ENCODE measurements around the gene ST3GAL3.
"Not testable (repeated sequence)": the region's sequence is repeated elsewhere in the genome, so short reads cannot be mapped to it uniquely, and the experiment has no call there.

Gene ST3GAL3

DNA sequence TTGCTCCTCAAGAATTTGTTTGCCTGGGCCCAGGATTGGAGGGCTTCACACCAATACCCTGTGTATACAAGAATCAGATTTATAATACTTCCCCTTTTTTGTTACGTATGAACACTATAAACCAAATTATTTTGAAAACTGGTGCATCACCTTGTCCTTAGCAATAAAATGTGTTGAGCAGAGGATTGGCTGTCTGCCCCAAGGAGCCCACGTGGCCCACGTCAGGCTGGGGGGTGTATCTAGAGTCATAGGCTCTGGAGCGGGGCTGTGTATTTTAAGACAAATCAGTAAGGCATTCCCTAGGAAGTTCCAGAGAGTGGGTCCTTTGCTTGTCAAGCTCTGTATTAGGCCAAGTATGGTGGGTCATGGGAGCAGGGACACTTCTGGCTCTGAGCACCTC lies 2.0 kb upstream of the ST3GAL3 start:
- no peak for DNase-seq

DNA sequence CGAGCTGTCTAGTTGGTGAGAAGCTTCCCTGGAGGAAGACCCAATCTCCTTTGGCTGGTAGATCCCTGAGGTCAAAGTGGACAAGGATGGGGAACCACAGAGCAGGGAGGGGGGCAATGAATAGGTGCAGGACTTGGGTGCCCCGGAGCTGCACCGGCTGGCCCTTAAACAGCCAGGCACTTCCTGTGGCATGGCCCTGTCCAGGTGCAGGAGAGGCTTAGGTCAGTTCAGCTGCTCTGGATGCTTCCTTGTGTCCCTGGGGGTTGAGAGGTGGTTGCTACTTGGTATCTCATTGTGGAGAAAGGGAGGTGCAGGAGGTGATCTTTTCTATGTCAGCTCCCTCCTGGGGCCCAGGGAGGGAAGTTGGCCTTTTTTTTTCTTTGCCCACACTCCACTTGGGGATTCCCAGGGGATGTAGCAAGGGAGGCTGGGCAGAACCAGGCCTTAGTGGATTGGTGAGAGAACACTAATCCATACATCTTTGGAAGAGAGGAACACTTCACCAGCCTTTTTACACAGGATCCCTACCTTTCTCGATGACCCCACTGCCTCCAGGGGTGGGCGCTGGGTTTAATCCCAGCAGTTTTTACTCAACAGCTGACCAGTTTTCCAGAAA lies 1.2 kb upstream of the ST3GAL3 start:
- no peak for DNase-seq

DNA sequence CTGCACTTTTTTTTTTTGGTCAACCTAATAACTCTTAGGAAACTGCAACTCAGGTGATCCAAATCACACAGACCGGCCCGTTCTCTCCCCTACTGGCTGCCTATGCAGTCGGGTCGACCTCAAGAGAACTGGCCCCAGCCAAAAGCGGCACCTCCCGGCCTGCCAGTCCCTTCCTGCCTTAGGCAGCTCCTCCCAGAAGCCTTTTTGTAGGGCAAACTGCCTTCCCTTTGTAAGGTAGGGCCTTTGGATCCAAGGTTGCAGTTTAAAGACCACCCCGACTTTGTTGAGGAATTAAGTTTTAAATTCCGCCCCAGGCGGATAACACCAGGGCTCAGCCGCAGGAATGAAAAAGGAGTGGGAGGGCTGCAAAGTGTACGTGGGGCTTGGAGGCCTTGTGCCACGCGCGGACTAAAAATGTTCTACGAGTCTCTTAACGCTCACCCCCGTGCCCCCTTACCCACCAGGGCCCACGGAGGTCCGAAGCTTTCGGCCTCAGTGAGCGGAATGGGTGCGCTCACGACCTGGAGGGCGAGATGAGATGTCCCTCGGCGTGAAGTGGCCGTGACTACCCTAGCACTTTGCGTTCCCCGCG lies 642 bp upstream of the ST3GAL3 start:
- no peak for DNase-seq

DNA sequence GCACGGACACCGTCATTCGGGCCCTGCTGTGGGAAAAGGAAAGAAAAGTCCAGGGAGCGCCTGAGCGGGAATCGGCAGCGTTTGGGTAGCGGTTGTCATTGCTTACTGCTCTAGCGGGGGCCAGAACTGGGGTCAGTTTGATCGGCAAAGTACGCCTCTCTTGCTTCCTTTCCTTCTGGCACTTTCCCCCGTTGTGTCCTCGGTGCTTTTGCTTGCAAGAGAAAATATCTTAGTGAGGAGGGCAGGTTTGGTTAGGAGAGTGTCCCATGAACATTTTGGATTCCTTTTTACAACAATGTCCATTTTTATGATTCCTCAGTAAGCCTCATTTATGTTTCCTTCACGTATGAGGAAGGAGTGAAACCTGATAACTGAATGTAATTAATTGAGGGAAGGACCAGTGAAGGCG lies 670 bp downstream of the ST3GAL3 start:
- no peak for DNase-seq

DNA sequence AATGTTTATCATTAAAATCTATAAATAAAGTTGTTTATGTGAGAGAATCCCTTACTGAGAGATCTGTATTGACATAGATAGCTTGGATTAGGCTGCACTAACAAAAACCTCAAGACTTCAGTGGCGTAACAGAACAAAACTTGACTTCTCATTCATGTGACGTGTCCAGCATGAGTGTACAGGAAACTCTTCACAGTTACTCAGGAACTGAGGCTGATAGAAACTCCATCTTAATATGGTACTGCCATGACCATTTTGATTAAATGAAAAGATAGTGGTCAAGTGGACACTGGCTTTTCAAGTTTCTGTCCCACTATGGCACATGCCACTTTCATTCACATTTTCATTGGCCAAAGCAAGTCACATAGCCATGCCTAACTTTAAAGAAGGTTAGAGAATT lies 3.7 kb downstream of the ST3GAL3 start:
- DNase-seq = no peak

DNA sequence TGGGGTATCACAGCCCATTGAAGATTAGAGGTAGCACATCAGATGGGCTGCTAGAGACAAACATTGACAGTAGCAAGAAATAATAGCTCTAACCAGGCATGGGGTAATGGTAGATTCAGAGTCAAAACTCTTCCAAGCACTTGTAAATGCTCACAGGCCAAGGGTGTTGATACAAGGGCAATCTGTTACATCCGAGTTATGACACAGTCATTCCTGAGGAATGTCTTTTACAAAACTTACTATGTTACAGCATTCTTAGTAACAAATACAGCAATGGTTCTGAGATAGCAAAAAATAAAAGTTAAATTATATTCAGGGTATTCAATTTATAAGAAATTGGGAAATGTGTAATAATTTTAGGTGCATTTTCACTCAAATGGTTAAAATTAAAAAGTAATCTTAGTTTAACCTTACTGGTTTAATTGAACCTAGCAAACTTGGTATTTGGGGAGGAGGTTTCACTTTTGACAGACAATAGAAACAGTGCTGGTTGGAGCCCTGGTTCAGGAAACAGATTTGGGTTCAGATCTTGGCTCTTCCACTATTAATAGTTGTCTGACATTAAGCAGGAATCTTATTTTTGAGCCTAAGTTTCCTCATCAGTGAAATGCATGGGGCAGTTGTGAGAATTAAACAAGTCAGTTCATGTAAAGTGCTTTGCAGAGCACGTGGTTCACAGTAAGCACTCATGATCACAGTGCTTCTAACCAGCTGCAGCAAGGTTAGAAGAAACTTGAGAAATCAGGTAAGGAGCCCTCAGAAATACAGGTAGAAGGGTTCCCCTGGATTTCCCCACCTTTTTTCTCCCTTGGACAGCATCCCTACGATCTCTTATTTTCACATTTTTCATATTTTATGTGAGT lies 4.4 kb downstream of the ST3GAL3 start:
- no peak for DNase-seq

DNA sequence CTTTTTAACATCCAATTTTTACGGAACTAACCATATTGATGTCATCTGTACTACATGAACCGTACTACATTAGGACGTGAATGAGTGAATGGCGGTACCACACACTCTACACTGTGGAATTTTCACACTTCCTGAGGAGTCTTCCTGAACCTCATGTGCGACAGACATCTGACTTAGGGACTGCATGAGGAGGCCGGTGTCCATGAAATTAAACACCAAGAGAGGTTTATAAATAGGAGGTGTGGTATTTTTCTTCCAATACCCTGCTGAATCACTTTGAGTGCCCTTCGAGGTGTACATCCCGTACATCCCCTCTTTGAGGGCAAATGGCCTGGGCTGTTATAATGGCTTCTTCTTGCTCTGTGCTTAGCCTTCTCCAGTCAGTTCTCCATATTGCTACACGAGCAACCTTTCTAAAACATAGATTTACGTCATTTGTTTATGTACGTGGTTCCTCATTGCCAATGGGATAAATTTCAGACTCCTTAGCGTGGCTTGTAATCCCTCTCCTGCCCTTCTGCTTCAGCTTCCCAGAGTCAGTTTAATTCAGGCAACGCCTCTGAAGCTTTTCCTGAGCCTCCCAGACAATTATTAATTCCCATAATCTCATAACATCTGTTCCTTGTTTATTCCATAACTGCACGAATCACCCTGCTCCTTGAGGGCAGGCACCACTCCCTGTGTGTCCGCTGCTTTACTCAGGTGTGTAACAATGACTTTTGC lies 9.4 kb downstream of the ST3GAL3 start:
- no peak for DNase-seq

DNA sequence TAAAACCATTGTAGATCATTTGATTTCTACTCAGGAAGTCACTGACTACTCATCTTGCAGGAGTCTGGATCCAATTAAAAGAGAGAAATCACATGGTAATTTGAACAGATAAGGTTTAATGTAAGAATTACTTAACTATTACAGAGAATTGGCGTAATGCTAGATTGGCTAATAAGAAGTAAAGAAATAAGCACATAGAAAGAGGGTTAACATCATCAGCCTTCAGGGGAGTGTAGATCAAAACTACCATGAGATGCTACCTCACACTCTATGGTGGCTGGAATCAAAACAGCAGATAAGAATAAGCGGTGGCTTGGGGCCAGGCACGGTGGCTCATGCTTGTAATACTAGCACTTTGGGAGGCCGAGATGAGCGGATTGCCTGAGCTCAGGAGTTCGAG lies 11.7 kb downstream of the ST3GAL3 start:
- DNase-seq = no peak

DNA sequence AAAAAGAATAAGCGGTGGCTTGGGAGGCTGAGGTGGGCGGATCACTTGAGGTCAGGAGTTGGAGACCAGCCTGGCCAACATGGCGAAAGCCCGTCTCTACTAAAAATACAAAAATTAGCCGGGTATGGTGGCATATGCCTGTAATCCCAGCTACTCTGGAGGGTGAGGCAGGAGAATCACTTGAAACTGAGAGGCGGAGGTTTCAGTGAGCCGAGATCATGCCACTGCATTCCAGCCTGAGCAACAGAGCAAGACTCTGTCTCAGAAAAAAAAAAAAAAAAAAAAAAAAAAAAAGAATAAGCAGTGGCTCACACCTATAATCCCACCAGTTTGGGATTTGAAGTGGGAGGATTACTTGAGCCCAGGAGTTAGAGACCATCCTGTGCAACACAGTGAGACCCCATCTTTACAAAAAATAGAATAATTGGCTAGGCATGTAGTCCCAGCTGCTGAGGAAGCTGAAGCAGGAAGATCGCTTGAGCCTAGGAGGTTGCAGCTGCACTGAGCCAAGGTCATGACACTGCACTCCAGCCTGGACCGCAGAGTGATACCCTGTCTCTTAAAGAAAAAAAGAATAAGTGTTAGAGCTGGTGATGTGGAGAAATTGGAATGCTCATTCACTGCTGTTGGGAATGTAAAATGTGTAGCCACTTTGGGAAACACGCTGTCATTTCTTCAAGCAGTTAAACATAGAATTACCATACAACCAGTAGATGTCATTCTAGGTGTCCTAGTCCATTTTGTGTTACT lies 12.5 kb downstream of the ST3GAL3 start:
- DNase-seq = not testable (repeated sequence)

DNA sequence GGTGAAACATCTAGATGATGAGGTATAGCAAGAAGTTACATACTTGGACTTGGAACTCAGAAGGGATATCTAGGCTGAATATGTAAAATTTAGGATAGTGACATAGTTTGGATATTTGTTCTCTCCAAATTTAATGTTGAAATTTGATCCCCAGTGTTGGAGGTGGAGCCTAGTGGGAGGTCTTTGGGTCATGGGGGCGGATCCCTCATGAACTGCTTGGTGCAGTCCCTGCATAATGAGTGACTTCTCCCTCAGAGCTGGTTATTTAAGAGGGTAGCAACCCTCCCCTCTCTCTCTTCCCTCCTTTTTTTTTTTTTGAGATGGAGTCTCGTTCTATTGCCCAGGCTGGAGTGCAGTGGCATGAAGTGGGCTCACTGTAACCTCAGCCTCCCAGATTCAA lies 15.5 kb downstream of the ST3GAL3 start:
- no peak for DNase-seq

DNA sequence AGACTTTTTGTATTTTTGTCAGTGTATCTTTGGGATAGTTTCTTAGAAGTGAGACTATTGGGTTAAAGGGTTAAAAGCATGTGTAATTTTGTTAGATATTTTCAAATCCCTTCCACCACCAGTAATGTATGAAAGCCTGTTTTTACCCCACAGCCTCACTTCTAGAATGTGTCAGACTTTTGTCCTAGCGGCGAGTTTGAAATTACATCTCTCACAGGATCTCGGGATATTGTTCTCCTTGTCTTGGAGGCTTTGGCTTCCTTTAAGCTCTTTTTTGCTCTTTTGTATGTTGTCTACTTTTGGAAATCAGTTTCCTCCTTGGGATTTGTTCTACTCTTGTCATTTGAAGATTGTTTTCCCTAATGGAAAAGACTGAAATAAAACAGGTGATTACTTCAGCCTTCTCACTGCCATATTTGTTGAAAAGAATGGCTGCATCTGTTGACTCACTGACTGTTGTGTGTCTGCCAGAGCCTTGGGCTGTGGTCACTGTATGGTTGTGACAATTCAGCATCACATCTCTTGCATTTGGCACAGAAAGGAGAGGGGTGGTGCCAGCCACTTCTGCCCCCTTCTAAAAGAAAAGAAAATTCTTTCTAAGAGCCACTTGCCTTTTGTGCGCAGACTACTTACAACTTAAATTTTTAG lies 22.6 kb downstream of the ST3GAL3 start:
- DNase-seq = no peak

DNA sequence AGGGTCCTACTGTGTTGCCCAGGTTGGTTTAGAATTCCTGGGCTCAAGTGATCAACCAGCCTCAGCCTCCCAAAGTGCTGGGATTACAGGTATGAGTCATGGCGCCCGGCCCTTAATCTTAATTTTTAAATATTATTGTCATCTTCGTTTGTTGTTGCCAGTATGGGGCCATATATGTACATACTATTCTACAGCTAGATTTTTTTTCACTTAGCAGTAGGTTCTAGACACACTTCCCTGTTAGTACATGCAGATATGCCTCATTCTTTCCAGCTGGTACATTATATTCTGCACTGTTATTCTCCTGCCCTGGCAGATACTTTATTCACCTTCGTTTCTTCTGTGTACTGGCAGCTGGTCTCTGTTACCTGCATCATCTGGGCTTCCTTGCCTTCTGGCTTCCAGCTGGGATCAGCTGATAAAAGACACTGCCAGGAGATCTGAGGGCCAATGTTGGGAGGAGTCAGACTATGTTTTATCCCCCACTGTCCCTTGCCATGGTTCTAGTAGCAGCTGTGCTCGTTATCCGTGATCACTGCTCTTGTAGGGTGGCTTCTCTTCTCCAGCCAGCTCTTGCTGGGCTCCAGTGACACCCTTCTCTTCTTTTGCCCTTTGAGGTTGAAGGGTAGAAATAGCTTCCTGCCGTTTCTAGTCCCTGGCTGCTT lies 24.7 kb downstream of the ST3GAL3 start:
- DNase-seq = no peak

DNA sequence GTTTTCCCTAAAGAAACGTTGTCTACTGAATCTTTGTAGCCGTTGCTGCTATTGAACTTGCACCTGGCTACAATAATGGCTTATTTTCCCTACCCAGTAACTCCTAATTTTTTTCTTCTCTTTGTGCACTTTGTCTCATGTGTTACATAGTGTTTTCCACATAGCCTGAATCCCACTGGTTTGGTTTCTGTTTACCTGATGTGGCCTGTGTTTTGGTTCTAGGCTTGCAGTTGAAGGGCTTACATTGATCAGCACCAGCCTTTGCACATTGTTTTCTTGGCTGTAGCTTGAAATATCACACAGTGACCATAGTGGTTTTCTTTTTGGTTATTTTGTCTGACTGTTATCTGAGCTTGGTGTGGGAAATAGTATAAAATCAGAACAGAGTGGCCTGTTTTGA lies 29.5 kb downstream of the ST3GAL3 start:
- no peak for DNase-seq

DNA sequence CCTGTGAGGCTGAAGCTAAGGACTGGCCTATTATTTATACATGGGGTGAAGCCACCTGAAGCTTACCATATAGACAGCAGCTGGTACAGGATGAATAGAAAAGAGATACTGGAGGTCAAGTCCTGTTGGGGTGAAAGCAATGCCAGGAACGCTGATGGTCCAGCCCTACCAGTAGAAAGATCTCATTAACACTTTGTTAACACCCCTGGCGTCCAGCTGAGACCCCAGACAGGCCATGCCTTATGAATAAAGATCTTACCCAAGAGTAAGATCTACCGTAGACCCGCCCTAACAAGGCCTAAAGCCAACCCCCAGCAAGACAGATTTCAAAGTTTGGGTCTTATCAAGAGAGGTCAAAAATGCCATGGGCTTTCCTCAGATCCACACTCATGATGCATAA lies 34.7 kb downstream of the ST3GAL3 start:
- DNase-seq = no peak

DNA sequence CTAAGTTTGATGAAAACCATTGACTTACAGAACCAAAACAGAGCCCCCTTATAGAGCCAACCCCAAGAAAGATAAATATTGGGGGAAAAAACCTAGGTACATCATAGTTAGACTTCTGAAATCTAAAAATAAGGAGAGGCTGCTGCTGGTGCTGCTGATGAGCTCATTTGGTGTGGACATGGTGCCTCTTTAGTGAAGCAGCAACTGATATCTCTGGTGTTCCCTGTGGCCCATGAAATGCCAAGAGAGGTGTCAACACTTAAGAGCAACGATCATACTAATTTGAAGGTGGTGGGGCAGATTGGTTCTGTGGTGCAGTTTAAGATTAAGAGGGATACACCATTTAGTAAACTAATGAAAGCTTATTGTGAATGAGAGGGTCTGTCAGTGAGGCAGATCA lies 35.9 kb downstream of the ST3GAL3 start:
- no peak for DNase-seq

DNA sequence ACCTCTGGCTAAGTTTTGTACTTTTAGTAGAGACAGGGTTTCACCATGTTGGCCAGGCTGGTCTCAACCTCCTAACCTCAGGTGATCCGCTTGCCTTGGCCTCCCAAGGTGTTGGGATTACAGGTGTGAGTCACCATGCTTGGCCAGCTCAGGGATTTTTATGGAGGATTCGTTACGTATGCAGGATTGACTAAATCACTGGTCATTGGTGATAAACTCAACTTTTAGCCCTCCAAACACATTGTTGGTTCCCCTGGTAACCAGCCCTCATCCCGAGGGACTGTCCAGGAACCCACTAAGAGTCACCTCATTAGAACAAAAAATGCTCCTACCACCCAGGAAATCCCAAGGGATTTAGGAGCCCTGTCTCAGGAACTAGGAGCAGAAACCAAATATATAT lies 40.4 kb downstream of the ST3GAL3 start:
- no peak for DNase-seq

DNA sequence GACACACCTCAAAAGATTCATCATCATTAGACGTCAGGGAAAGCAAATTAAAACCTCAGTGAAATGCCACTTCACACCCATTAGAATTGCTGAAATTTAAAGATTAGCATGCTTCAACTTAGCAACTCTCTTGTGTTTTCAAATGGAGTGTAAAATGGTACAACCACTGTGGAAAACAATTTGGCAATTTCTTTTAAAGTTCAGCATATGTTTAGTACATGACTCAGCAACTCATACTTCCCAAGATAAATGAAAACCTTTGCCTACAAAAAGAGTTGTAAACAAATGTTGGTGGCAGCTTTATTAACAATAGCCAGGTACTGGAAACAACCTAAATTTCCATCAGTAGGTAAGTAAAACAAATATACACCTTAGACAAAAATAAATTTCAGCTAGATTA lies 42.7 kb downstream of the ST3GAL3 start:
- no peak for DNase-seq

DNA sequence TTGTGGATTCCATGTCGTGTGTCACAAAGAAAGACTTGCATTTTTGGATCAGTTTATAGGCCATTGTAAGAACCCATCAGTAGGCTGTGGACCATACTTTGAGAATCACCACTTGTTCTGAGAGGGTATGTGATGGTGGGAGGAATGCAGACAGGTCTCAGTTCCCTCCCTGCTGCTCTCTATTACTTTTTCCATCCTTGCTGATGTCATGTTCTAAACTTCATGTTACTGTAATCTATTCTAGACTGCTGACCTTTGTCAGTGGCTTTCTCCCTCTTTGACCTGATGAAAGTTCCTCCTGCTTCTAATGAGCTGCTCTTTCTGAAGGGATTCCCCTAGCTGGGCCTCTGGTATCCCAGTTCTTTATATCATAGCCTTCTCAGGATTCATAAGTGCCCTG lies 46.1 kb downstream of the ST3GAL3 start:
- DNase-seq = no peak

DNA sequence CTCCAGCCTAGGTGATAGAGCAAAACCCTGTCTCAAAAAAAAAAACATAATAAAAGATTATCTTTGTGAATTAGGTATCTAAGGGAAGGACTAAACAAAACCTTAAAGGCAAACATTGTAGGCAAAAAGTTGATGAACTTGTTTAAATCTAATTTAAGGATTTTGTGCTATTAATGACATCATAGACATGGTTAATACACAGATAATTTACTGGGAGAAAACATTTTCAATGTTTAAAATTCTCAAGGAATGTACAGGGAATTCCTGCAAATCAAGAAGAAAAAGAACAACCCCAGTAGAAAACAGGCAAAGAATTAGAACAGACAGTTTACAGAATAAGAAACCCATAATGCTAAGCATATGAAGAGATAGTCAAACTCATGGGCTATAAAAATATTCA lies 47.6 kb downstream of the ST3GAL3 start:
- no peak for DNase-seq

DNA sequence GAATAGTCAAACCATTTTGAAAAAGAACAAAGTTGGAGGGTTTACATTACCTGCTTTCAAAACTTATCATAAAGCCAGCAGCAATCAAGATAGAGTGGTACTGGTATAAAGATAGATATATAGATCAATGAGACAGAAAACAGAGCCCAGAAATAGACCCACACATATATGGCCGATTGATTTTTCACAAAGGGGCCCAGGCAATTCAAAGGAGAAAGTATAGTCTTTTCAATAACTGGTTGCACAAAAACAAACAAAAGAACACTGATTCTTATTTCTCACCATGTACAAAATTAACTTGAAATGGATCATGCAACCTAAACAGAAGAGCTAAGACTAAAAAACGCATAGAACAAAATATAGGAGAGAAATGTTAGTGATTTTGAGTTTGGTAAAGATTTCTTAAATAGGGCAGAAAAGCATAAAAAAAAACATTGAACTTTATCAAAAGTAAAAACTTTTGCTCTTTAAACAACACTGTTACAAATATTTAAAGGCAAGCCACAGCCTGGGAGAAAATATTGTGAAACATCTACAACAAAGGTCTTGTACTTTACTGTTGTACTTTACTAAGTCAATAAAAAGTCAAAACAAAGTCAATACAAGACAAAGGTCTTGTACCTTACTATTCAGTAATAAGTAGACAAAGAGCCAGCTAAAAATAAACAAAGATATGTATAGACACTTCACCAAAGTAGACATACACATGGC lies 50.2 kb downstream of the ST3GAL3 start:
- no peak for DNase-seq

DNA sequence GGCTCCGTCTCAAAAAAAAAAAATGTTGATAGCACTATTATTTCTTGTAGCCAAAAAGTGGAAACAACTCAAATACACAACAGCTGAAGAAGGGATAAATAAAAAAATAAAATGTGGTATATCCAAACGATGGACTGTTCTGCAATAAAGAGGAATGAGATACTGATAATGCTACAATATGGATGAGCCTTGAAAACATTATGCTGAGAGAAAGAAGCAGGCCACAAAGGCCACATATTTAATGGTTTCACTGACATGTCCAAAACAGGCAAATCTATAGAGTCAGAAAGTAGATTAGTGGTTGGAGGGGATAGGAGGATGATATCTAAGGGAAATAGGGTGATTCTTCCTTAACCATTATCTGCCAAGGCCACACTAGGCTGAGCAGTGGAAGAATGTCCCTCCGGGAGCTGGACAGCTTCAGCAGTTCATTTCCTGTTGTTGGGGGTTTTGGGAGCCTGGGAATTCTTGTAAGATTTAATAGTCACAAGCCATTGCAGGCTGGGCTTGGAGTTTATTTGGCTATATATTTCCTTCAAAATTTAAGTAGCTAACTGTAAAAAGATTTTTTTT lies 53.5 kb downstream of the ST3GAL3 start:
- DNase-seq = no peak

Data from NK-92 treated with Interleukin-12 subunit alpha and Interleukin-12 subunit beta, amount 100 ng/mL, for 24 hours (cell line).